Stimulated activated CD4-positive, alpha-beta T cell treated with anti-CD3 and anti-CD28 coated beads, Interleukin-15, amount 100 ng/mL, for 48 hours (primary cell): ENCODE data around the gene DCTN1.
A peak's percentile ranks its signal among the peaks of the same experiment; 100 is the strongest.

Experiments used
- DNase-seq, 2 donors: peaks; one replicate each; pipeline ENCODE4 v3.0.0-alpha.2; 2020; ENCODE audit warnings: low read depth in 2 of 2

The DCTN1 gene

DNA sequence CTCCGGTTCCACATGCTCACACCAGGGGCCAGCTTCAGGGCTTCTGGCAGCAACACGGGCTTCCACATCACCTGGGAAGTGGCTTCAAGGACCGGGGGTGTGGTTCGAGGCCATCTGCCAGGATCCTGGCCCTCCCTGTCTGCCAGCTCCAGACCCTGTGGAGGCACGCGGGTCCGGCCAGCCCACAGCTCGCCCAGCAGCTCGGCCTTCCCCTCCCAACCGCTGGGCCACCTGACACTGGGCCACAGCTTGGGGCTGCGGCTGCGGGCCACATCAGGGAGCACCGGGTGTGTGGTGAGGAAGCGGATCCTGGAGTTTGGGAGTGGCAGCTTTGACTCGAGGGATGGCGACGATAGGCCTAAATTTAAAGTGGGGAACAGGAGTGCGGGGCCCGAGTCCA, 34.3 kb upstream of the DCTN1 start:
- no peak for DNase-seq

DNA sequence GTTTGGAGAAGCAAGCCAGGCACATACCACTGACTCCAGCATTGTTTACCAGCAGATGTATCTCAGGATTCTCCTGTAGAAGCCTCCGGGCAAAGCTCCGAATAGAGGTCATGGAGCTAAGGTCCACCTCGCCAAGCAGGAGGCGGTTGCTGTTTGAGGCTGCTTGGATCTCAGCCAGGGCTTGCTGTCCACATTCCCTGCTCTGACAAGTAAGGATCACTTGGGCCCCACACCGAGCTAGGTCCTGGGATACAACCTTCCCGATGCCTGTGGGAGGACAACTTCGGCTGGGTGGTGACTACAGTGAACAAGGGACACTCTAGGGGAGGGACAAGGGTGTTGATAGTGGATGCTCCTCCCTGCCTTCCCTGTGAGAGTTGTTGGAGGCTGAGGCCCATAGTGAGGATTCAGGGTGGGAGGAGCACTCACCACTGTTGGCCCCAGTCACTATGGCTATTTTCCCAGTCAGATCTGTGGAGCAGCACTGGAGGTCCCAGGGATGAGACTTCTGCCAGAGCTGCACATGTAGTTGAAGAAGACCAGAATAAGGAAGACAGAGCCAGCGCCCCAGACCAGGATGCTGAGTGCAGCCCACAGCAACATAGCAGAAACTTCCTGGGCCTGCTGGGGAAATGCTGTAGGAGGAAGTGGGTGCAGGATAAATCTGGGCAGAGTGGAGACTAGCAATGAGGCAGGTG, 33.0 kb upstream of the DCTN1 start:
- no peak for DNase-seq

DNA sequence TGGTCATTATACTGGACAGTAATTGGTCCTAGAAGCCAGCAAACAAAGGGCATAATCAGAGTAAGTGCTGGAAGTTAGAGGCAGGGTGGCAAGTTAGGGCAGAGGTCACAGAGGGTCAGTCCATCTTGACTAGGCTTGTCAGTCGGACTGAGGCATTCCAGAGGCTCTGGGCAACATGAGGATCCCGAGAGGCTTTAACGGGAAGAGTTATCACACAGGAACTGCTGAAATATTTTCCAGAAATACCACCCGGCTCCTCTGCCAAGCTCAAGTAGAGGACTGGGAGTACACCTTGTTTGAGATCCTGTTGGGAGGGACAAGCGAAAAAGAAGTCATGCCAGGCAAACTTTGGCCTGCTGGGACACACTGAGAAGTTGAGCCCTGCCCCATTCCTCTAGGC, 27.6 kb upstream of the DCTN1 start:
- no peak for DNase-seq

DNA sequence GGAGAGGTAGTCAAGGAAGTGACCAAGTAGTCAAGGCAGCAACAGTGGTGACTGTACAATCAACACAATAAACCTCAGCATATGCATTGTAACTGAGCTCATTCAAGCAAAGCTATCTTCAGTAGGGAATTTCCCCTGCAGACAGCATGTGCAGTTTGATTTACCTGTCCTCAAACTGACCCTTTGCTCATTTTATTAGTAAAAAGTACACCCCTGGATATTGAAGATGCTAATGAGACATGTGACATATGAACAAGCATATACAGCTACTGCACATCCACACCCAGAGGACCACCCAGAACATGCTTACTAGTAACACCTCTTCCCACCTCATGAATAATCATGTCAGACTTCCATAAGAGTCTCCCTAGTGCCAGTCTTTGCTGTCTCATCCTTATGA, 25.9 kb upstream of the DCTN1 start:
- DNase-seq: no peak

DNA sequence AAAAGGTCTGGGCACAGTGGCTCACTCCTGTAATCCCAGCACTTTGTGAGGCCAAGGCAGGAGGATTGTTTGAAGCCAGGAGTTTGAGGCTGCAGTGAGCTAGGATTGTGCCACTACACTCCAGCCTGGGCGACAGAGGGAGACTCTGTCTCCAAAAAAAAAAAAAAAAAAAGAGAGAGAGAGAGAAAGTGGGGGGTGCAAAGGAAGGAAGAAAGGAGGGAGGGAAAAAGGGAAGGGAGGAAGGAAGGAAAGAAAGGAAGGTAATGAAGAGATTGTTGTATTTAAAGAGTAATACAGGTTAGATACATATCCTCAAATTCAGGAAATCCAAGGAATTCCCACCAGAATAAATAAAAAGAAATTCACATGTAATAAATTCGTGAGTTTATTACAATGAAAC, 21.8 kb upstream of the DCTN1 start:
- no peak for DNase-seq

DNA sequence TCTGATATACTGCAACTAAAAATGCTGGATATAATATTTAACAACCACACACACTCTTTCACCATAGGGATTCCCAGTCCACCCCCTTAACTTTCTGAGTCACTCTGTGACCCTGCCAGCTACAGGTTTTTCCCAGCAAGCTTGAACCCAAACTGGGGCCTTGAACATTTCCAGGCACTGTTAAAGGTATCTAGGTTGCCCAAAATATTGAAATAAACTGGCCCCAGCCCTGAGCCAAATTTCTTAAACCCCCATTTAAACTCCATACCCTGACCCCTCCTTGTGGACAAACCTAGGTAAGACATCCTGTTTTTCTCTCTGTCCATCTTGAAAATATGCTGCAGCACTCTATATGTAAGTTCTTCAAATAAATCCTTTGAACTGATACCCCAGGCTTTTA, 19.7 kb upstream of the DCTN1 start:
- no peak for DNase-seq

DNA sequence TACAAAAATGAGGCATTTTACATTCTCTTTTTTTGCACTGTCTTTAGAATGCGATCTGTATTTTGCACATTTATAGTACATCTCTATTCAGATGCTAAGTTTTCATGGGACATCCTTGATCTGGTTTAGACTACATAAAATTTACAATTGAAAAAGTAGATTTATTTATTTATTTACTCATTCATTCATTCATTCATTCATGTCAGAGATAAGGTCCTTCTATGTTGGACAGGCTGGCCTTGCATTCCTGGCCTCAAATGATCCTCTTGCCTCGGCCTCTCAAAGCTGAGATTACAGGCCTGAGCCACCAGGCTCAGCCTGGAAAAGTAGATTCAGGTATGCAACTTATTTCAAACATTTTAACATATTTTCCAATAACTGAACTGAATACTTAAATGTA, 16.0 kb upstream of the DCTN1 start:
- no peak for DNase-seq

DNA sequence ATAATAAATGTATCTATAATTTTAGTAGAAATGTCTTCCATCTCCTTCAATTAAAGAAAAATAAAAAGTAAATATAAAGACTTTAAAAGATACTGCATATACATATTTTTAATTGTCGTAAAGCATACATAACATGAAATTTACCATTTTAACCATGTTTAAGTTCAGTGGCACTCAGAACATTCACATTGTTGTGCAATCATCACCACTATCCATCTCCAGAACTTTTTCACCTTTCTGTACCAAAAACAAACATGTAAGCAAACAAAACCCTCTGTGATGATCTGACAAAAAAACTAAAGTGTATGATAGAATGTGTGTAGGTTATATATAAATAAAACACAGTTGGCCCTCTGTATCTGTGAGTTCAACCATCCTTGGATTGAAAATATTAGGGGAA, 13.4 kb upstream of the DCTN1 start:
- no peak for DNase-seq

DNA sequence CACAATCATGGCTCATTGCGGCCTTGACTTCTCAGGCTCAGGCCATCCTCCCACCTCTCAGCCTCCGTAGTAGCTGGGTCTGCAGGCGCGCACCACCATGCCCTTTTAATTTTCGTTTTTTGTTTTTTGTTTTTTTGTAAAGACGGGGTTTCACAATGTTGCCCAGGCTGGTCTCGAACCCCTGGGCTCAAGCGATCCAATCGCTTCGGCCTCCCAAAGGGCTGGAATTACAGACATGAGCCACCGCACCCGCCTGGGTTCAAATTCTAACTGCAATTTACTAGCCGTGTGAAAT, 12.3 kb upstream of the DCTN1 start:
- DNase-seq: no peak

DNA sequence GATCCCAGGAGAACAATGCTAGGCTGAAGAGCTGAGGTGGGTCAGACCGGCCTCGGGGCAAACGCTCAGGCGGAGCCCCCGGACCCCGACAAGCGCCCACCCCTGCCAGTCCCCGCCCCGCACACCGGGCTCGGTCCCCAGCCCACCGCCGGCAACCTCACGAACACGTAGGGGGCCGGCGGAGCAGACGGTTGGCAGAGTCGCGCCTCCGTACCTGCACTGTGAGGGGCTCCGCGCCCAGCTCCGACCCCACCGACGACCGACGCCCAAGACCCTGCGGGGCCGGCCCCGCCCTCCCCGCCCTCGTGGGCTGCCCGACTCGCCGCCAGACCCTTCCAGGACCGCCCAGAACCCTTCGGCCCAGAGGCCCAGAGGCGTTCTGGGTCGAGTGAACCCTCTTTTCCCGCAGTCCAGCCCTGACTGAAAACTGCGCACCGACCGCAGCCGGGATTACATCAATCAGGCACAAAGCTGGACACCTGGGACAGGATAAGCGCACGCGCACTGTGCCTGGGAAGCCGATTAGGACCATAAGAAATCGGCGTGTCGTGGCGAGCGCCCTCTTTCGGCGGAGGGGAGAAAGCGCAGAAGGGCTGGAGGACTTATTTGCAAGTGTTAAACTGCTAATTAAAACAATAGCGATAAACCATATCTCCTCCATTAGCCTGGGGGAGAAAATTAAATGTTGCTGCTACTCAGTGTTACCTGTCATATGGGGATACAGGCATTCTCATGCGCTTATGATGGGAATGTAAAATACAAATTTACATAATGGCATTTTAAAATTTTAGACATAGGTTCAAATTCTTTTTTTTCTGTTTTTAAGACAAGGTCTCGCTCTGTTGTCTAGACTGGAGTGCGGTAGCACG, 11.7 kb upstream of the DCTN1 start:
- peak; percentile 89 for DNase-seq

DNA sequence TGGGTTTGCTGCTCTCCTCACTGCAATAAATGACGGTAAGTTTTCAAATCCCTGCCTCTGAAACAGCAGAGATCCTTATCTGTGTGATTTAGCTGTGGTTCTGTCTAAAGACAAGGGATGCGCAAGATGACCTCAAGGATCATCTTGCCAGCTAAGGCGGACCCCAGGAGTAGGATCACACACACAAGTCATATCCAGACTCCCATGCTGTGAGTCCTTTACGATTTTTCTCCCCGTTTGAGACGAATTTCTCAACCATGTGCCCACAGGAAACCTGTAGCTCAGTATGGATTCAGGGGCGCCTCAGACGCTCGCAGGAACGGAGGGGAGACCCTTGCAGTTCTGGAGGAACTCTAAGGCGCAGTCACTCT, 11.1 kb upstream of the DCTN1 start:
- no peak for DNase-seq

DNA sequence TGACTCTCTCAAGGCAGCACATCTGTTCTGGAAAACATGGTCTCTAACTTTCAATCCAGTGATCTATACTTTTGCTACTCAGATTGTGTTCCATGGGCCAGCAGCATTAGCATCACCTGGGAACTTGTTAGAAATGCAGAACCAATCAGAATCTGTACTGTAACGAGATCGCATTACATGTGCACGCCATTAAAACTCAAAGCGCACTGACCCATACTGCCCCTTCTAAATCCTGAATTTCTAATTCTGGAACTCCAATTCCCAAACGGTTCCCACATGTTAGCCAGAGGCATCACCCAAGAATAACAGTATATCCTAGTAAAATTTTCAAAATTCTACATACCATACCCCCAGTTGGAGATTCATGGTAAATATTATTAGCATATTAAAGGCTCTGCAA, 10.5 kb upstream of the DCTN1 start:
- DNase-seq: no peak

DNA sequence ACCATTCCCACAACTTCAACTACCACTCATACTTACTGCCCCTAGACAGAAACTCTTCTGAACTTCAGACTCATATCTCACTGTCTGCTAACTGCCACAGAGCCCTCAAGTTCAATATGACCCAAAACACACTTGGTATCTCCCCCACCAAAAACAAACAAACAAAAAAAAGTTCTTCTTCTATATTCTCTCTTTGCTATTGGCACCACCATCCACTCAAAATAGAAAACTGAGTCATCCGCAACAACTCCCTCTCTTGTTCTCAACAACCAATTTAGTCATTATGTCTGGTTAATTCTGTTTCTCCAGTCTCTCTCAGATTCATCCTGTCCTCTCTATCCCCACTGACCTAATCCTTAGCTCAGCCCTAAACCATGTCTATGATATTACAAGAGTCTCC, 7.2 kb upstream of the DCTN1 start:
- no peak for DNase-seq

DNA sequence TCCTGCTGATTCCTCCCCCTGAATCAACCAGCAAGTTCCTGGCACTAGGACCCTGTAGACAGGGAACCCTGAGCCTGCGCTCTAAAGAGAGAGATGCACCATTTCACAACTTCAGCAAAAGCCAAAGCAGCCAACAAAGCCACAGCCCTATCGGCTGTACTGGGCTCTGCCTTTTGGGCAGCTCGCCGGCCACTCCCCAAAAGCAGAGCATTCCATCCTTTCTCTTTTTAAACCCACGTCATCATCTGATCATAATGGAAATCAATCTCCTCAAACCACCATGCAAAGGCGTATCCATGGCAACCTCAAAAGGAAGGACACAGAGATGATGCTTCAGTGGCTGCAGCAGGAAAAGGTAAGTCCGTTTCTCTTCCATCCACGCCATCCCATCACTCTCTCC, 5.3 kb upstream of the DCTN1 start:
- DNase-seq: no peak

DNA sequence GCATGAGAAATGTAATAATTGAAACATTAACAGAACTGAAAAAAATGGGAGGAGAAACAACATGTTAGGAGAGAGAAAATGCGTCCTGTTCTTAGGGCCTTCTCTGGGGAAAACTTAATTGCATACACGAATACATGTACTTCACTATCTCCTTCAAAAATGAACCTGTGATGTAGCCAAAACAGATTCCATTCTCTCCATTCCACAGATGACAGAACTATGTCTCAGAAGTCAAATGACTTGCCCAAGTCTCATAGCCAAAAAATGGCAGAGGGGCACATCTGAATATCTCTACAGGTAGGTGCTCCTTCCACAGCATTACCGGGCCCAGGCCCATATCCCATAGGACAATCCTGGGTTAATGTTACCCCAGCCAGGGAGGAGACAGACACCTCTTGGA, 3.9 kb upstream of the DCTN1 start:
- no peak for DNase-seq

DNA sequence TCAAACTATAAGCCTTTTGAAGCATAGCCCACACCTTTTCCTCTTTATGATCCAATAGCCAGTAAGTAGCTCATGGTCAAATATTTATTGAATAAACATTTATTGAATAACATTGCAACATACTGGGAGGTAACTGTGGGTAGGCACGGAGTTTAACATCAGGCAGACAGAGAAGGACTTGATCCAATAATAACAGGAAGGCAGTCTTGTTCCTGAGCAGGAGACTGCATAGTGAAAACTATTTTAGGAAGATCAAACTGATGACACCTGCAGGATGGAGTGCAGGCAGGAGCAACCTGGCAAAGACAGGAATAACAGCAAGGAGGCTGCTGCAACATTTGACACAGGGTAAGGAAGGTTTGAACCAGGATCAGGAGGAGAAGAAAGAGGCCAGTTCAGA, 3.1 kb upstream of the DCTN1 start:
- no peak for DNase-seq

DNA sequence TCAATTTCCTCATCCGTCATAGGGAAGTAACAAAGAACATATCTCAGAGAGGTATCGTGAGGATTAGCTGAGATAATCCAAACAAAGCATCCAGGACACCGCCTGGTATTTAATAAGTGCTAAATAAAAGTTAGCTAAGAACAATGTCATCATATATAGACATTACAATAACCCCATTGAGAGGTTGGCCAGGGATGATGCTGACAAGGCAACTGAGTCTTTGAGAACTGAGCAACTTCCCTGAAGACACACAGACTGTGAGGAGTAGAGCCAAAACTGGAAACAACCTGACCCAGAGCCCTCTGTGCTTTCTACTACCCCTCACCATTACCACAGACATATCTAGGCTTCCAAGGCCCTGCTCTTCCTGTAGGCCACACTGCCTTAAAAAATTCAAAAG, 1.6 kb upstream of the DCTN1 start:
- no peak for DNase-seq

DNA sequence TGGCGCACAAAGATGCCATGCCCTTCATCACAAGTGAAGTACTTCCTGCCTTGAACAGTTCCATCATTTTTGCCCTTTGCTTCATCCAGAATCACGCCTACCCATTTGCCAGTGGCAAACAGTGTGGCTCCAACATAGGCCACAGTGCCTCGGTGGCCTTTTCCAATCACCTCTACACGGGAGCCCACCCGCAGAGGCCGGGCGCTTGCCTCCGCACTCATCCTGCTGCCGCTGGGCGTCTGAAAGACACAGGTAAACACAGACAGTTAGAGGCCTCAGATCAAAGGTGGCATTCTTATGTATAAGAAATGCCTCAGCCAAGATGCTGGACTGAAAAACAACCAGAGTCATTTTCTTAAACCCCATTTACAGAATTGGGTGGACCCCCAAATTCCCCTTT, 2.1 kb downstream of the DCTN1 start:
- DNase-seq: no peak

DNA sequence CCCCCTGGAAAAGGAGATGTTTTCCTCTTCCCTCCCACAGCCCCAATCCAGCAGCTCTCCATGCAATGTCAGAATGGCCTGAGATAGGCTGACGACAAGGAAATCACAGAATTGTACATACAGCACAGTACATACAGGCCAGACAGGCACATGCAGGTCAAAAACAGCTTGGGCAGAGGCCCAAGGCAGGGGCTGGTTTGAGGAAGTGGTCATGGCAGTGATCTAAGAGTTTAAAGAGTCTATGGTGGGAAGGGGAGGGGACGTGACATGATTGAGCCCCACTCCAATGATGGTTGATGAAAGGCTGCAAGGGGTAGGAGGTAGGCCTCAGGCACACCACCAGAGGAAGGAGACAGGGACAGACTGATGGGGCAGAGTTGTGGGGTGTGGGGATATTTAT, 4.3 kb downstream of the DCTN1 start:
- no peak for DNase-seq

DNA sequence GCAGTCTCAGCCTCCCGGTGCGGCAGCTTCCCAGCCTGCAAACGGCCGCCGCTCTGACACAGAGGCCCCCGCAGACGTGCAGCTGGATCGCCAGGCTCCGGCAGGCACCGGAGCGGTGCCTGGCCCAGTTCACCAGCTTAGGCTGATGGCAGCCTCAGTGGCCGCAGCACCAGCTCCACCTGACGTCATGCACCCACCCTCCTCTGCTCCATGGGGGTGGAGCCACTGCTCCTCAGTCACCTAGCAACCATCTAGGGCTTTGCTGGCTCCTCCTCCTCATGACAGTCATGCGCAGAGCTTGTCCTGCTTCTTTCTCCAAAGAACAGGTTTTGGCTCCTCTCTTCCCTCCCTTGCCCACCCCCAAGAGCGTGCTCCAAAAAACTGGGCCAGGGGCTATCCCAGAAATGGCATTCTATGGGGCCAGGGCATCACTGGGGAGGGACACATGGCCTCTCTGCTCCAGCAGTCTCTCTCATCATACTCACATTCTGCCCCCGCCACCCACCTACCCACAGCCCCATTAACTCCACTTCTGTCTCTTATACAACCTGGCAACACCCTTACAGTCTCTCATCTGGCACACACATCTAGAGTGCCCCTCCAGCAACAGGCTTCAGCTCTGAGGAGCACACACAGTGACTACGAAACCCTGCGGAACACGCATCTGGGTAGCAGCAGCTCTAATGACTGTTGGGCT, 5.5 kb downstream of the DCTN1 start:
- DNase-seq: no peak

DNA sequence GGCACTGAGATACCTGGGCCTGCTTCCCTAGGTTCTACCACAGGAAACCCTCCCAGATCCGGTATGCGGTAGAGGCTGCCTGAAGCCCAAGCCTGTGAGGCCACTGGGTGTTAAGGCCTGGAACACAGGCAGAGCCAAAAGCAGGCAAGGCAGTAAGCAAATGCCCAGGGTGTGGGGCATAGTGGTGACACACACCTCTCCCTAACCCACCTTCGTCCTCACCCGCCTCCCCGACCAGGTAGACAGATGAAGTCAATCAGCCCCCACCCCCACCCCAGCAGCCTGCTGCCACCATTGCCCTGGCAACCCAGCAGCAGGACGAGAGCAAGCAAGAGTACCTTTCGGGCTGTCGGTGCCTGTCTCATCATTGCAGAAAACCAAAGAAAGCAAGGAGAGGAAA, 6.1 kb downstream of the DCTN1 start:
- no peak for DNase-seq

DNA sequence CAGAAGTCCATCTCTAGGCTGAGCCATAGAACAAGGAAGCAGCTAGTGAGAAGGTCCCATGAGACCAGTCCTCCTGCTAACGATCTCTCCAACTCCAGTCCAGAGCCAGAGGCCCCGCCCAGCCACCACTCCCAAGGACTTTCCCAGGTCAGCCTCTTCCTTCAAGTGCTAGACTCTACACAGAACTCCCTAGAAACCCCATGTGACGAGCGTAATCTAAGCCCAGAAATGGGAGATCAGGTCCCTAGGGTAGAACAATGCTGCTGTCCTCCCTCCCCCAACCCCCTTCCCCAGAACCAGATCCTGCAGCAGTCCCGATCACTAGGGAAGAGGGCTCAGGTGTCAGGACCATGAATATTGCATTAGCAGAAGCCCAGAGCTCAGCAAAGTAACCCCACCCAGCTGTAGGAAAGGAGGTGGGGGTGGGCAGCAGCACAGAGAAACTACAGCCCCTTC, 6.9 kb downstream of the DCTN1 start:
- DNase-seq: no peak

DNA sequence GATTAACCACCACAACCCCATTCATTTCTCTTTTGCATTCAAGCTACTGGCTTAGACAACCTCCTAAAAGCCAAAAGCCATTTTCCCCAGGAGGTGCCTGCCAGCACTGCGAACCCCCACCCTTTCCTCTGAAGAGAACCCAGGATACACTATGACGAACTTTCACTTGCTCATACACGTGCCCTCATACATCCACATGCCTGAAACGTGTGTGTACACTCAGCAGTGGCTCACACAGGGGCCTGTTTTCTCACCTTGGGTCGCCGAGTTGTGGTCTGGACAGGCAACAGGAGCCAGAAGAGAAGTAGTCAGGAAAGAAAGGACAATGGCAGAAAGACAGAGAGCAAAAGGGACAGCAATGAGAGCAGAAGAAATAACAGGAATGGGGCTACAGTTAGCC, 7.4 kb downstream of the DCTN1 start:
- DNase-seq: no peak
